Endodermal cell (in vitro differentiated cells): ENCODE measurements around the gene RPS21. TPM values are rescaled to one million over a fixed set of nuclear protein-coding genes. Genes with fewer than 3 reads are reported as not detected.

Source experiments
- DNase-seq: peaks from one replicate; pipeline ENCODE4 v3.0.0-alpha.2; 2017
- H3K27ac ChIP-seq: 2 replicates; pipeline ENCODE4 v1.5.1; 2013; ENCODE audit warnings: mild to moderate bottlenecking, low read depth, low read length, moderate library complexity
- H3K27me3 ChIP-seq: 2 replicates; pipeline ENCODE4 v1.6.1; 2013; ENCODE audit warnings: mild to moderate bottlenecking, low read length, moderate library complexity; ENCODE audit not compliant: insufficient read depth, control insufficient read depth, poor library complexity, severe bottlenecking
- H3K36me3 ChIP-seq: 2 replicates; pipeline ENCODE4 v1.7.0; 2013; ENCODE audit warnings: mild to moderate bottlenecking, low read length, moderate library complexity; ENCODE audit not compliant: control insufficient read depth, insufficient read depth
- H3K4me1 ChIP-seq: one replicate; pipeline ENCODE4 v1.7.0; 2013; ENCODE audit warnings: low read length; ENCODE audit not compliant: control insufficient read depth, insufficient read depth
- H3K4me3 ChIP-seq: 2 replicates; pipeline ENCODE4 v1.5.1; 2013; ENCODE audit warnings: mild to moderate bottlenecking, low read length, moderate library complexity
- H3K9ac ChIP-seq: 2 replicates; pipeline ENCODE4 v1.6.1; 2013; ENCODE audit warnings: mild to moderate bottlenecking, low read length, moderate library complexity; ENCODE audit not compliant: poor library complexity, severe bottlenecking; ENCODE audit errors: extremely low read depth
- H3K9me3 ChIP-seq: 2 replicates; pipeline ENCODE4 v1.6.1; 2013; ENCODE audit warnings: mild to moderate bottlenecking, low read length, moderate library complexity; ENCODE audit not compliant: control insufficient read depth
- H3K27ac Mint-ChIP-seq: 2 replicates; pipeline ENCODE4 v1.8.0; 2020; ENCODE audit warnings: mixed read lengths
- H3K27me3 Mint-ChIP-seq: 2 replicates; pipeline ENCODE4 v1.8.0; 2021; ENCODE audit warnings: mild to moderate bottlenecking, mixed read lengths; ENCODE audit not compliant: insufficient read depth
- H3K36me3 Mint-ChIP-seq: 2 replicates; pipeline ENCODE4 v1.8.0; 2020; ENCODE audit warnings: low read depth, mixed read lengths
- H3K4me1 Mint-ChIP-seq: 2 replicates; pipeline ENCODE4 v1.8.0; 2020; ENCODE audit warnings: mixed read lengths
- H3K4me3 Mint-ChIP-seq: 2 replicates; pipeline ENCODE4 v1.8.0; 2020; ENCODE audit warnings: mild to moderate bottlenecking, moderate library complexity, mixed read lengths
- H3K9me3 Mint-ChIP-seq: 2 replicates; pipeline ENCODE4 v1.8.0; 2020; ENCODE audit warnings: mild to moderate bottlenecking, mixed read lengths
- CTCF ChIP-seq: fragments of 200-600 bp; sonication (generic); conservative IDR thresholded peaks from 2 replicates; pipeline ENCODE4 v1.5.0; 2021; ENCODE audit warnings: antibody characterized with exemption, mild to moderate bottlenecking
- WGBS, 2 experiments: methylation state at CpG; one replicate each; pipeline versions ENCODE4 v1.1.5 to v1.1.7; 2013; ENCODE audit warnings: missing lambda C conversion rate in 2 of 2, mixed read lengths in 1 of 2; ENCODE audit not compliant: insufficient coverage in 1 of 2, insufficient read length in 1 of 2; 5-methylcytosine and 5-hydroxymethylcytosine counted together
- total RNA-seq, 2 donors: library from RNA; stranded (reverse); fragmentation: NEBNext Ultra II Directional in 1 of 2; extraction: Animal tissue kit (Norgen Biotek cat#: 25700) in 1 of 2; gene quantifications; 2 replicates in 1 of 2; 3 replicates in 1 of 2; pipeline ENCODE4 v1.2.1, GENCODE V29; 2021

The RPS21 gene
- total RNA-seq, 2 donors from 2014 or later = 1,288 to 1,382 TPM

GRCh38 chr20:62347151-62347404, 39.8 kb upstream of the RPS21 start:
- no peak overlapping the region for H3K4me3 Mint-ChIP-seq
- peaks cover 9% of the 10 kb centered on the region for H3K9me3 ChIP-seq
- WGBS, 2 experiments = 91 to 96% methylated on average over 8 to 10 of the region's 10 CpGs
- H3K27ac Mint-ChIP-seq = no peak overlapping the region
- H3K36me3 ChIP-seq = peaks cover 81% of the 10 kb centered on the region
- no peak for TF ChIP-seq CTCF
- H3K27ac ChIP-seq = no peak overlapping the region
- H3K36me3 Mint-ChIP-seq = peaks cover 66% of the 10 kb centered on the region
- H3K27me3 Mint-ChIP-seq = no peaks in the 10 kb centered on the region
- H3K27me3 ChIP-seq = no peaks in the 10 kb centered on the region
- no peak overlapping the region for H3K9ac ChIP-seq
- H3K4me1 Mint-ChIP-seq = no peaks in the 10 kb centered on the region
- no peaks in the 10 kb centered on the region for H3K4me1 ChIP-seq
- no peak for DNase-seq
- no peak overlapping the region for H3K4me3 ChIP-seq
- H3K9me3 Mint-ChIP-seq = peaks cover 14% of the 10 kb centered on the region

- TF ChIP-seq CTCF = no peak
- Histone ChIP-seq H3K27ac (no peak overlapping the region), H3K9ac (no peak overlapping the region), H3K27me3 (no peaks in the 10 kb centered on the region), H3K36me3 (peaks cover 80% of the 10 kb centered on the region), H3K4me3 (no peak overlapping the region), H3K9me3 (peaks cover 9% of the 10 kb centered on the region), H3K4me1 (no peaks in the 10 kb centered on the region)
- WGBS, 2 experiments = 85% methylated on average over 9 of the region's 9 CpGs
- Mint-ChIP-seq H3K27ac (no peak overlapping the region), H3K4me1 (no peaks in the 10 kb centered on the region), H3K4me3 (no peak overlapping the region), H3K36me3 (peaks cover 67% of the 10 kb centered on the region), H3K27me3 (no peaks in the 10 kb centered on the region), H3K9me3 (peaks cover 14% of the 10 kb centered on the region)
- no peak for DNase-seq
Measured at GRCh38 chr20:62347445-62347844, 39.5 kb upstream of the RPS21 start.

GRCh38 chr20:62348604-62349003, 38.3 kb upstream of the RPS21 start:
- no peak for TF ChIP-seq CTCF
- no peaks in the 10 kb centered on the region for H3K4me1 ChIP-seq
- peaks cover 72% of the 10 kb centered on the region for H3K36me3 ChIP-seq
- no peak for DNase-seq
- H3K9ac ChIP-seq = no peak overlapping the region
- Mint-ChIP-seq H3K27me3 (no peaks in the 10 kb centered on the region), H3K4me1 (no peaks in the 10 kb centered on the region), H3K27ac (no peak overlapping the region), H3K4me3 (no peak overlapping the region), H3K36me3 (peaks cover 58% of the 10 kb centered on the region), H3K9me3 (peaks cover 14% of the 10 kb centered on the region)
- no peak overlapping the region for H3K27ac ChIP-seq
- peaks cover 9% of the 10 kb centered on the region for H3K9me3 ChIP-seq
- no peak overlapping the region for H3K4me3 ChIP-seq
- H3K27me3 ChIP-seq = no peaks in the 10 kb centered on the region
- 90 to 94% methylated on average over 1 of the region's 1 CpG for WGBS, 2 experiments
